Gastrocnemius medialis (tissue), 4 donors: ENCODE data around the gene PXMP4. TPM values are rescaled to one million over a fixed set of nuclear protein-coding genes. Genes with fewer than 3 reads are reported as not detected.
A peak's percentile ranks its signal among the peaks of the same experiment; 100 is the strongest.

Experiments used
- ATAC-seq, 2 donors: fragments of 150-250 bp; one replicate each; pipeline ENCODE4 v1.9.1; 2016
- DNase-seq, 2 donors: peaks; one replicate each; pipeline ENCODE4 v3.0.0-alpha.2; 2019
- H3K27ac ChIP-seq, 4 donors: fragments of 200-600 bp; sonication (generic); 1 replicate in 1 of 4; 2 replicates in 3 of 4; pipeline ENCODE4 v1.5.1; 2016 to 2018; ENCODE audit warnings: mild to moderate bottlenecking in 2 of 4, moderate library complexity in 1 of 4
- H3K27me3 ChIP-seq, 3 donors: fragments of 200-600 bp; sonication (generic) in 2 of 3; 1 replicate in 1 of 3; 2 replicates in 2 of 3; pipeline versions ENCODE4 v1.5.1 to v1.6.0; 2016 to 2019; ENCODE audit warnings: mild to moderate bottlenecking in 1 of 3, moderate library complexity in 1 of 3
- H3K36me3 ChIP-seq, 2 donors: fragments of 200-600 bp; sonication (generic) in 1 of 2; one replicate each; pipeline ENCODE4 v1.5.1; 2017 to 2018
- H3K4me1 ChIP-seq, 2 donors: fragments of 200-600 bp; sonication (generic) in 1 of 2; one replicate each; pipeline ENCODE4 v1.5.1; 2016 to 2017; ENCODE audit warnings: mild to moderate bottlenecking in 2 of 2
- H3K4me3 ChIP-seq, 4 donors: fragments of 200-600 bp; sonication (generic) in 3 of 4; 1 replicate in 1 of 4; 2 replicates in 3 of 4; pipeline ENCODE4 v1.5.1; 2016 to 2019; ENCODE audit warnings: mild to moderate bottlenecking in 2 of 4
- H3K9me3 ChIP-seq, 3 donors: fragments of 200-600 bp; sonication (generic) in 2 of 3; 1 replicate in 1 of 3; 2 replicates in 2 of 3; pipeline ENCODE4 v1.5.1; 2016 to 2019
- CTCF ChIP-seq, 5 experiments: fragments of 450-650 bp in 3 of 5; fragments of 200-600 bp in 2 of 5; sonication (generic) in 2 of 5; IDR thresholded peaks in 4 of 5; conservative IDR thresholded peaks in 1 of 5; 1 replicate in 4 of 5; 2 replicates in 1 of 5; pipeline ENCODE4 v1.5.1; 2016 to 2019; ENCODE audit warnings: antibody characterized with exemption in 5 of 5, mild to moderate bottlenecking in 3 of 5, moderate library complexity in 3 of 5
- POLR2A ChIP-seq, 2 donors: fragments of 450-650 bp; IDR thresholded peaks; one replicate each; pipeline ENCODE4 v1.6.1; 2017; ENCODE audit warnings: antibody characterized with exemption in 2 of 2, mild to moderate bottlenecking in 2 of 2, moderate library complexity in 2 of 2
- in situ Hi-C, 4 donors: fragments of 200-750 bp; cut with MboI; loops; one replicate each; pipeline versions ENCODE4 v1.15.0 to v1.8.0; 2017; ENCODE audit warnings: low sequenced_read_pairs in 4 of 4
- intact Hi-C: fragments of 100-400 bp; cut with DNase I; formaldehyde crosslinking; loops from one replicate; pipeline ENCODE4 v1.15.1; 2023; ENCODE audit warnings: low total_unique reads
- total RNA-seq, 4 donors: library from RNA; depleted of rRNA; stranded (reverse); fragments of >200 nt; gene quantifications; one replicate each; pipeline versions ENCODE4 v1.1.0 to v1.2.3, GENCODE V29; 2016

Gene PXMP4
- total RNA-seq, 4 donors from 2014 or later, result 3.2 to 7.3 (median 5.3) TPM

- H3K4me1 ChIP-seq, result peaks cover 18 to 23% of the 10 kb centered on the region in 2 donors
- no peak for ATAC-seq
- H3K27ac ChIP-seq, result peak overlapping the region; percentile 70 to 96 (median 92)
- no peaks in the 10 kb centered on the region for H3K27me3 ChIP-seq
- intact Hi-C loops, result no loop called here
- no peak for DNase-seq
- H3K36me3 ChIP-seq, result peaks cover 0 to 7% of the 10 kb centered on the region in 2 donors
- no peaks in the 10 kb centered on the region for H3K9me3 ChIP-seq
- in situ Hi-C loops, result no loop called here
- no peak overlapping the region for H3K4me3 ChIP-seq
- TF ChIP-seq CTCF (IDR thresholded peaks at IDR 0.05 in 4 of 5, conservative IDR thresholded peaks at IDR 0.05 in 1 of 5), result no peak
- TF ChIP-seq POLR2A (IDR thresholded peaks at IDR 0.05), result no peak
Measured at GRCh38 chr20:33676121-33676520, 44.0 kb downstream of the PXMP4 start.

GRCh38 chr20:33675136-33675959 lies 44.8 kb downstream of the PXMP4 start:
- peaks cover 0 to 10% of the 10 kb centered on the region in 2 donors for H3K36me3 ChIP-seq
- peaks cover 18 to 23% of the 10 kb centered on the region in 2 donors for H3K4me1 ChIP-seq
- H3K27ac ChIP-seq, result peak overlapping the region; percentile 70 to 96 (median 92)
- H3K9me3 ChIP-seq, result no peaks in the 10 kb centered on the region
- intact Hi-C loops, result no loop called here
- in situ Hi-C loops, result no loop called here
- H3K4me3 ChIP-seq, result peak overlapping the region; percentile 51 to 91 (median 80)
- ATAC-seq, result peak in 1 of 2 donors; percentile 7
- peak; percentile 18 to 48 for DNase-seq
- H3K27me3 ChIP-seq, result no peaks in the 10 kb centered on the region
- TF ChIP-seq POLR2A (IDR thresholded peaks at IDR 0.05) (no peak), CTCF (IDR thresholded peaks at IDR 0.05 in 4 of 5, conservative IDR thresholded peaks at IDR 0.05 in 1 of 5) (no peak)

GRCh38 chr20:33674294-33675135 lies 45.6 kb downstream of the PXMP4 start, which contains the start of gene NECAB3:
Gene NECAB3, minus strand, starts transcription at chr20:33674428. Its CDS starts 76 bp downstream, at chr20:33674352.
- intact Hi-C loops, result loop anchor here (5.0 kb wide), 2 partner anchors 58 to 138 kb away; partner anchors contain the start of genes CHMP4B and ZNF341
- in situ Hi-C loops, result no loop called here

More at GRCh38 chr20:33674294-33675135, 45.6 kb downstream of the PXMP4 start, which contains the start of gene NECAB3:
- TF ChIP-seq CTCF (IDR thresholded peaks at IDR 0.05 in 4 of 5, conservative IDR thresholded peaks at IDR 0.05 in 1 of 5) (no peak), POLR2A (IDR thresholded peaks at IDR 0.05) (peak; percentile 82 to 87)
- Histone ChIP-seq H3K4me1 (peaks cover 18 to 23% of the 10 kb centered on the region in 2 donors), H3K36me3 (peaks cover 0 to 10% of the 10 kb centered on the region in 2 donors), H3K27me3 (no peaks in the 10 kb centered on the region), H3K27ac (peak within 1 kb of the TSS; percentile 89 to 96 (median 93)), H3K9me3 (no peaks in the 10 kb centered on the region), H3K4me3 (peak within 1 kb of the TSS; percentile 78 to 91 (median 83))
- DNase-seq (peak; percentile 66 to 85), ATAC-seq (peak; percentile 80 to 84)
